IMR-90 (cell line): ENCODE data around the gene SPATA24. TPM values are rescaled to one million over a fixed set of nuclear protein-coding genes. Genes with fewer than 3 reads are reported as not detected.

Experiments
- ATAC-seq: fragments of 200-7000 bp; cut with Tn5 transposase; 2 replicates; pipeline ENCODE4 v1.9.1; 2020; ENCODE audit warnings: low read depth, mild to moderate bottlenecking, moderate library complexity
- BruUV-seq: library from RNA; stranded (reverse); fragments of 400-500 nt; replicated peaks from 2 replicates; lab custom pipeline; 2021; lab: Mats Ljungman, UMichigan
- CTCF ChIA-PET: fragments of 300-600 bp; formaldehyde crosslinking; extraction: SDS; loops from one replicate; lab custom pipeline; 2021; ENCODE audit warnings: antibody characterized with exemption; lab: Yijun Ruan, JAX
- POLR2A ChIA-PET: fragments of 300-600 bp; sonication (Branson Sonifier 250); formaldehyde crosslinking; loops from one replicate; lab custom pipeline; 2022; ENCODE audit warnings: antibody characterized with exemption; ENCODE audit not compliant: unreplicated experiment; lab: Charles Lee
- DNase-seq: peaks from one replicate; pipeline ENCODE4 v3.0.0; 2013
- H2AFZ ChIP-seq: replicated peaks from 2 replicates; pipeline ENCODE3; 2013; ENCODE audit warnings: low read length, mild to moderate bottlenecking; ENCODE audit not compliant: poor library complexity
- H2AK5ac ChIP-seq: 2 replicates; pipeline ENCODE4 v1.6.1; 2013; ENCODE audit warnings: low read depth, low read length, inconsistent platforms
- H2AK9ac ChIP-seq: replicated peaks from 2 replicates; pipeline ENCODE3; 2013; ENCODE audit warnings: mild to moderate bottlenecking, low read depth, low read length, moderate library complexity; ENCODE audit not compliant: poor library complexity
- H2BK120ac ChIP-seq: 2 replicates; pipeline ENCODE4 v1.6.1; 2013; ENCODE audit warnings: low read depth, low read length, inconsistent platforms
- H2BK15ac ChIP-seq: 3 replicates; pipeline ENCODE4 v1.6.1; 2013; ENCODE audit warnings: low read depth, low read length, inconsistent platforms
- H2BK20ac ChIP-seq: 2 replicates; pipeline ENCODE4 v1.6.1; 2013; ENCODE audit warnings: low read depth, mild to moderate bottlenecking, inconsistent platforms, low read length, moderate library complexity
- H2BK5ac ChIP-seq: 2 replicates; pipeline ENCODE4 v1.6.1; 2013; ENCODE audit warnings: mild to moderate bottlenecking, low read depth, low read length, inconsistent platforms; ENCODE audit not compliant: poor library complexity, severe bottlenecking
- H3K14ac ChIP-seq: replicated peaks from 2 replicates; pipeline ENCODE4 v1.6.1; 2013; ENCODE audit warnings: low read depth, low read length, inconsistent platforms
- H3K18ac ChIP-seq: 2 replicates; pipeline ENCODE4 v1.6.1; 2013; ENCODE audit warnings: low read depth, low read length, control low read depth
- H3K23ac ChIP-seq: 2 replicates; pipeline ENCODE4 v1.6.1; 2013; ENCODE audit warnings: low read depth, low read length, inconsistent platforms
- H3K27ac ChIP-seq: 2 replicates; pipeline ENCODE4 v1.5.1; 2013; ENCODE audit warnings: mild to moderate bottlenecking, control low read depth, low read length; ENCODE audit not compliant: insufficient read depth
- H3K27me3 ChIP-seq: 2 replicates; pipeline ENCODE4 v1.6.1; 2013; ENCODE audit warnings: low read length; ENCODE audit not compliant: control insufficient read depth, insufficient read depth
- H3K36me3 ChIP-seq: 2 replicates; pipeline ENCODE4 v1.6.1; 2013; ENCODE audit warnings: low read length, mixed read lengths; ENCODE audit not compliant: control insufficient read depth, insufficient read depth
- H3K4ac ChIP-seq: 2 replicates; pipeline ENCODE4 v1.6.1; 2013; ENCODE audit warnings: low read depth, low read length, inconsistent platforms
- H3K4me1 ChIP-seq: 2 replicates; pipeline ENCODE4 v1.6.1; 2013; ENCODE audit warnings: low read length, mixed read lengths; ENCODE audit not compliant: control insufficient read depth, insufficient read depth
- H3K4me2 ChIP-seq: 2 replicates; pipeline ENCODE4 v1.6.1; 2013; ENCODE audit warnings: low read depth, mild to moderate bottlenecking, control low read depth, low read length, moderate library complexity
- H3K4me3 ChIP-seq: 2 replicates; pipeline ENCODE4 v1.5.1; 2013; ENCODE audit warnings: low read depth, mild to moderate bottlenecking, control low read depth, low read length, moderate library complexity; ENCODE audit not compliant: insufficient read depth
- H3K56ac ChIP-seq: 2 replicates; pipeline ENCODE4 v1.6.1; 2013; ENCODE audit warnings: low read length, inconsistent platforms; ENCODE audit not compliant: insufficient read depth; ENCODE audit errors: extremely low read depth
- H3K79me1 ChIP-seq, 2 experiments: 2 replicates each; pipeline ENCODE4 v1.6.1; 2013; ENCODE audit warnings: low read length in 2 of 2, inconsistent platforms in 1 of 2, low read depth in 1 of 2
- H3K9ac ChIP-seq: 2 replicates; pipeline ENCODE4 v1.6.1; 2013; ENCODE audit warnings: low read depth, low read length, control low read depth
- H3K9me1 ChIP-seq: 2 replicates; pipeline ENCODE4 v1.6.1; 2013; ENCODE audit warnings: low read length, inconsistent platforms; ENCODE audit not compliant: insufficient read depth
- H3K9me3 ChIP-seq: 2 replicates; pipeline ENCODE4 v1.6.1; 2013; ENCODE audit warnings: low read length; ENCODE audit not compliant: control insufficient read depth, insufficient read depth
- H4K20me1 ChIP-seq: 2 replicates; pipeline ENCODE4 v1.6.1; 2013; ENCODE audit warnings: low read length, inconsistent platforms; ENCODE audit not compliant: insufficient read depth
- H4K5ac ChIP-seq: 2 replicates; pipeline ENCODE4 v1.6.1; 2013; ENCODE audit warnings: mild to moderate bottlenecking, low read depth, low read length, control low read depth
- H4K8ac ChIP-seq, 2 experiments: 2 replicates each; pipeline ENCODE4 v1.6.1; 2013; ENCODE audit warnings: low read depth in 2 of 2, low read length in 2 of 2, control low read depth in 1 of 2, inconsistent platforms in 1 of 2
- H4K91ac ChIP-seq: 2 replicates; pipeline ENCODE4 v1.6.1; 2013; ENCODE audit warnings: low read depth, low read length, inconsistent platforms; ENCODE audit not compliant: insufficient read depth
- RAD21 ChIP-seq: IDR thresholded peaks from 2 replicates; pipeline ENCODE4 v1.6.1; 2012; ENCODE audit warnings: low read length, improper control_type of control experiment
- RCOR1 ChIP-seq: IDR thresholded peaks from 2 replicates; pipeline ENCODE4 v1.6.1; 2012; ENCODE audit warnings: mild to moderate bottlenecking, low read length, improper control_type of control experiment; ENCODE audit not compliant: insufficient replicate concordance
- USF2 ChIP-seq: fragments of 150-350 bp; IDR thresholded peaks from 2 replicates; pipeline ENCODE4 v1.6.1; 2017; ENCODE audit warnings: mild to moderate bottlenecking, antibody characterized with exemption, low read length, low read depth
- WGBS, 2 experiments: methylation state at CpG; one replicate each; pipeline versions ENCODE4 v1.1.5 to v1.1.7; 2013; ENCODE audit warnings: missing lambda C conversion rate in 2 of 2; ENCODE audit not compliant: insufficient read length in 1 of 2; ENCODE audit errors: extremely low coverage in 2 of 2; 5-methylcytosine and 5-hydroxymethylcytosine counted together
- dilution Hi-C: fragments of 300-500 bp; cut with HindIII; formaldehyde crosslinking; loops from one replicate; pipeline ENCODE4 v1.14.3; 2018; ENCODE audit warnings: low sequenced_read_pairs; ENCODE audit not compliant: unreplicated experiment
- in situ Hi-C: fragments of 300-500 bp; cut with MboI; formaldehyde crosslinking; loops from 3 replicates; pipeline ENCODE4 v1.14.3; 2019; ENCODE audit warnings: low sequenced_read_pairs, inconsistent platforms, mixed read lengths
- intact Hi-C: fragments of 100-400 bp; cut with micrococcal nuclease; formaldehyde crosslinking; loops from 2 replicates; pipeline ENCODE4 v1.10.0; 2022
- polyA plus RNA-seq, 3 experiments: library from polyadenylated mRNA; depleted of rRNA; stranded (reverse); fragments of >200 nt; gene quantifications; 2 replicates each; pipeline ENCODE4 v1.2.3, GENCODE V29; 2012; ENCODE audit warnings: low replicate concordance in 1 of 3
- total RNA-seq: library from RNA; depleted of rRNA; stranded (reverse); fragments of >200 nt; gene quantifications from 2 replicates; pipeline ENCODE4 v1.2.3, GENCODE V29; 2012

Gene SPATA24
- total and polyA plus RNA-seq, 2 of the 4 experiments (the other 2 are of a cell fraction): 4.1 to 4.3 TPM

- no TSS peak for BruUV-seq
- H3K4me1 ChIP-seq: peaks cover 4% of the 10 kb centered on the region
- peak overlapping the region; percentile 95 to 98 for H4K8ac ChIP-seq
- H3K27ac ChIP-seq: peak overlapping the region; percentile 88
- DNase-seq (no peak), ATAC-seq (no peak)
- H3K56ac ChIP-seq: peak overlapping the region; percentile 91
- H2AK9ac ChIP-seq: peak overlapping the region; percentile 90
- ChIA-PET POLR2A (no interaction called here), CTCF (interaction anchor here (1.0 kb wide), 1 partner anchor 9 kb away, joined by 3 read pairs; no protein-coding TSS in a partner anchor)
- peak overlapping the region; percentile 92 for H3K23ac ChIP-seq
- H3K18ac ChIP-seq: peak overlapping the region; percentile 62
- intact Hi-C loops (no loop called here), in situ Hi-C loops (no loop called here), dilution Hi-C loops (loop anchor here (25.0 kb wide), 1 partner anchor 108 kb away; no protein-coding TSS in a partner anchor)
- H2BK15ac ChIP-seq: peak overlapping the region; percentile 82; the same call in 2 of the 3 replicates
- H3K4me3 ChIP-seq: peak overlapping the region; percentile 20; the same call in 1 of the 2 replicates
- H2BK20ac ChIP-seq: peak overlapping the region; percentile 48
- H3K36me3 ChIP-seq: no peaks in the 10 kb centered on the region
- no peak for TF ChIP-seq RAD21
- no peak for TF ChIP-seq USF2
- no peak for TF ChIP-seq RCOR1
- peak overlapping the region; percentile 95 for H4K91ac ChIP-seq
- peaks cover 8% of the 10 kb centered on the region for H3K9me1 ChIP-seq
- H3K4me2 ChIP-seq: peak overlapping the region; percentile 83
- H2BK5ac ChIP-seq: peak overlapping the region; percentile 89
- no peaks in the 10 kb centered on the region for H3K9me3 ChIP-seq
- H2AK5ac ChIP-seq: peak overlapping the region; percentile 67; the same call in 1 of the 2 replicates
- H3K27me3 ChIP-seq: no peaks in the 10 kb centered on the region
- peak overlapping the region; percentile 95 for H3K14ac ChIP-seq
- peak overlapping the region; percentile 95 for H4K5ac ChIP-seq
- H4K20me1 ChIP-seq: no peaks in the 10 kb centered on the region; the same call in 1 of the 2 replicates
- peak overlapping the region; percentile 98 for H2AFZ ChIP-seq
- H2BK120ac ChIP-seq: peak overlapping the region; percentile 95
- peak overlapping the region; percentile 97 for H3K4ac ChIP-seq
- peak overlapping the region; percentile 86 for H3K9ac ChIP-seq
- no CpG with 5 or more reads among the region's 5 CpGs for WGBS, 2 experiments
- peaks cover 0 to 14% of the 10 kb centered on the region in 2 experiments; a peak in 1 of 4 replicates for H3K79me1 ChIP-seq
Measured at GRCh38 chr5:139404484-139404840, 573 bp upstream of the SPATA24 start.
